CD4-positive, alpha-beta T cell (primary cell): ENCODE results near the gene COPG1. TPM values are rescaled to one million over a fixed set of nuclear protein-coding genes. Genes with fewer than 3 reads are reported as not detected.

Experiments used
- ATAC-seq: fragments of 200-7000 bp; cut with Tn5 transposase; one replicate; pipeline ENCODE4 v1.10.0; 2022; ENCODE audit warnings: mild to moderate bottlenecking; ENCODE audit not compliant: poor library complexity
- CTCF ChIA-PET: fragments of 350-600 bp; sonication (Branson Sonifier 250); formaldehyde crosslinking; loops from one replicate; lab custom pipeline; 2021; ENCODE audit warnings: antibody characterized with exemption, inconsistent platforms; lab: Charles Lee
- POLR2A ChIA-PET: fragments of 350-600 bp; sonication (Branson Sonifier 250); formaldehyde crosslinking; loops from one replicate; lab custom pipeline; 2021; ENCODE audit warnings: antibody characterized with exemption, inconsistent platforms; lab: Charles Lee
- DNase-seq, 14 experiments: peaks; one replicate each; pipeline ENCODE4 v3.0.0-alpha.2; 2013 to 2020; ENCODE audit warnings: mixed read lengths in 2 of 14
- H3K27ac ChIP-seq, 2 donors: one replicate each; pipeline versions ENCODE4 v1.5.1 to v1.7.0; 2013; ENCODE audit warnings: low read length in 2 of 2, low read depth in 1 of 2, mild to moderate bottlenecking in 1 of 2
- H3K27me3 ChIP-seq, 2 experiments: 1 replicate in 1 of 2; 2 replicates in 1 of 2; pipeline versions ENCODE4 v1.6.1 to v1.7.0; 2013; ENCODE audit warnings: low read length in 2 of 2, control low read depth in 1 of 2, mild to moderate bottlenecking in 1 of 2, moderate library complexity in 1 of 2; ENCODE audit not compliant: insufficient read depth in 2 of 2, control insufficient read depth in 1 of 2
- H3K36me3 ChIP-seq: one replicate; pipeline ENCODE4 v1.6.1; 2013; ENCODE audit warnings: low read length, control low read depth; ENCODE audit not compliant: insufficient read depth
- H3K4me1 ChIP-seq: one replicate; pipeline ENCODE4 v1.6.1; 2013; ENCODE audit warnings: low read length, control low read depth; ENCODE audit not compliant: insufficient read depth
- H3K4me3 ChIP-seq: one replicate; pipeline ENCODE4 v1.5.1; 2013; ENCODE audit warnings: mild to moderate bottlenecking, low read length, moderate library complexity
- H3K9me3 ChIP-seq, 2 experiments: 1 replicate in 1 of 2; 2 replicates in 1 of 2; pipeline versions ENCODE4 v1.6.1 to v1.7.0; 2013; ENCODE audit warnings: low read length in 2 of 2, mild to moderate bottlenecking in 2 of 2, control low read depth in 1 of 2, moderate library complexity in 1 of 2; ENCODE audit not compliant: control insufficient read depth in 1 of 2, insufficient read depth in 1 of 2
- H3K27ac Mint-ChIP-seq: one replicate; pipeline ENCODE4 v1.8.0; 2020; ENCODE audit warnings: mixed read lengths
- H3K27me3 Mint-ChIP-seq: one replicate; pipeline ENCODE4 v1.8.0; 2021; ENCODE audit warnings: mixed read lengths
- H3K36me3 Mint-ChIP-seq: one replicate; pipeline ENCODE4 v1.8.0; 2021; ENCODE audit warnings: low read depth, mixed read lengths
- H3K4me1 Mint-ChIP-seq: one replicate; pipeline ENCODE4 v1.8.0; 2021; ENCODE audit warnings: low read depth, mixed read lengths
- H3K4me3 Mint-ChIP-seq: one replicate; pipeline ENCODE4 v1.8.0; 2020; ENCODE audit warnings: mild to moderate bottlenecking, mixed read lengths
- H3K9me3 Mint-ChIP-seq: one replicate; pipeline ENCODE4 v1.8.0; 2020; ENCODE audit warnings: mixed read lengths
- intact Hi-C, 2 experiments: fragments of 100-400 bp; cut with DNase I in 1 of 2; cut with micrococcal nuclease in 1 of 2; formaldehyde crosslinking; loops; one replicate each; pipeline versions ENCODE4 v1.15.1 to v1.9.0; 2023 to 2025; cut with DNase I, micrococcal nuclease
- total RNA-seq, 174 experiments: library from RNA in 2 of 174; stranded (reverse) in 2 of 174; gene quantifications; one replicate each; pipeline ENCODE4 v1.2.3 and lab custom pipeline; 2021 to 2026
- TF ChIP-seq, protein P1 (sequence below): fragments of 200-600 bp; IDR thresholded peaks from one replicate; pipeline ENCODE4 v1.8.0; 2022; ENCODE audit warnings: antibody characterized with exemption, mild to moderate bottlenecking

COPG1 gene
- total RNA-seq, 2 experiments from 2014 or later, result 77.7 to 79.3 TPM

DNA sequence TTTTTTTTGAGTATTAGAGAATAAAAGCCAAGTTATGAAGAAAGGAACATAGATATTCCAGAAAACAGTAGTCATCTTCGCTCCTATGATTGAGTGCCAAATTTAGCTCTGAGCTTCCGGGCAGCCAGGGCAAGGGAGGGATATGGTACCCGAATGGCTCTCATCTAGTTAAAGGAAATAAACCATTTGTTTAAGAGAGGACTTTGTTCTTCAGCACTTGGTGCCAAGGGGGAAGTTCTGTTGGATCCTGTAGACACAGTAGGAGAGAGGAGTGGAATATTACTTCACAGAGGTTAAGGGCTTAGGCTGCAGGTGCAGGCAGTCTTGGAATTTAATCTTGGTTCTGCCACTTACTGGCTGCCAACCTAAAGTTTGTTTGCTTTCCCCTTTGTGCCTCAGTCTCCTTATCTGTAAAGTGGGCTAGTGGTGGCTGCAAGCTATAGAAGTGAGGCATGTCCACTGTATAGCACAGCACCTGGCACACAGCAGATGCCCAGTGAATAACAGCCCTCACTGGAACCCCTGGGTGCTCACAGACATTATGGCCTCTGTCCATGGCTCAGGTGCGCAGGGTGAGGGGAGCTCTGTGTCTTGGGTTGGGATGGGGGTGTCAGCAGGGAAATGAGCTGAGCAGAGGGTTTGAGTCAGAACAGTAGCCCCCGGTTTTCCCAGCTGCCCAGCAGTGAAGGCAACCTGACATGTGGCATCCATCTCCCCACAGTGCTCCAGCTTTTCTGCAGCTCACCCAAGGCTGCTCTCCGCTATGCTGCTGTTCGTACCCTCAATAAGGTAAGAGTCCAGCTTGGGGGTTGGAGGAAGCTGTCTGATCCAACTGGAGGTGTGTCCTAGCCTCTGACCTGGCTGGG lies 10.4 kb downstream of the COPG1 start:
- ChIA-PET CTCF (interaction anchor here (1.7 kb wide), 1 partner anchor 14 kb away, joined by 5 read pairs; no protein-coding TSS in a partner anchor), POLR2A (interaction anchor here (1.8 kb wide), 1 partner anchor 10 kb away, joined by 4 read pairs; no protein-coding TSS in a partner anchor)
- no peaks in the 10 kb centered on the region for H3K9me3 Mint-ChIP-seq
- H3K4me1 Mint-ChIP-seq, result no peaks in the 10 kb centered on the region
- H3K27me3 Mint-ChIP-seq, result no peaks in the 10 kb centered on the region
- ATAC-seq (no peak), DNase-seq (no peak)
- Histone ChIP-seq H3K4me1 (no peaks in the 10 kb centered on the region), H3K4me3 (no peak overlapping the region), H3K27ac (no peak overlapping the region), H3K9me3 (no peaks in the 10 kb centered on the region), H3K36me3 (peaks cover 93% of the 10 kb centered on the region), H3K27me3 (no peaks in the 10 kb centered on the region)
- TF ChIP-seq, protein P1, sequence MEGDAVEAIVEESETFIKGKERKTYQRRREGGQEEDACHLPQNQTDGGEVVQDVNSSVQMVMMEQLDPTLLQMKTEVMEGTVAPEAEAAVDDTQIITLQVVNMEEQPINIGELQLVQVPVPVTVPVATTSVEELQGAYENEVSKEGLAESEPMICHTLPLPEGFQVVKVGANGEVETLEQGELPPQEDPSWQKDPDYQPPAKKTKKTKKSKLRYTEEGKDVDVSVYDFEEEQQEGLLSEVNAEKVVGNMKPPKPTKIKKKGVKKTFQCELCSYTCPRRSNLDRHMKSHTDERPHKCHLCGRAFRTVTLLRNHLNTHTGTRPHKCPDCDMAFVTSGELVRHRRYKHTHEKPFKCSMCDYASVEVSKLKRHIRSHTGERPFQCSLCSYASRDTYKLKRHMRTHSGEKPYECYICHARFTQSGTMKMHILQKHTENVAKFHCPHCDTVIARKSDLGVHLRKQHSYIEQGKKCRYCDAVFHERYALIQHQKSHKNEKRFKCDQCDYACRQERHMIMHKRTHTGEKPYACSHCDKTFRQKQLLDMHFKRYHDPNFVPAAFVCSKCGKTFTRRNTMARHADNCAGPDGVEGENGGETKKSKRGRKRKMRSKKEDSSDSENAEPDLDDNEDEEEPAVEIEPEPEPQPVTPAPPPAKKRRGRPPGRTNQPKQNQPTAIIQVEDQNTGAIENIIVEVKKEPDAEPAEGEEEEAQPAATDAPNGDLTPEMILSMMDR, result no peak
- H3K4me3 Mint-ChIP-seq, result no peak overlapping the region
- H3K36me3 Mint-ChIP-seq, result peaks cover 93% of the 10 kb centered on the region
- intact Hi-C loops, result no loop called here
- H3K27ac Mint-ChIP-seq, result no peak overlapping the region

DNA sequence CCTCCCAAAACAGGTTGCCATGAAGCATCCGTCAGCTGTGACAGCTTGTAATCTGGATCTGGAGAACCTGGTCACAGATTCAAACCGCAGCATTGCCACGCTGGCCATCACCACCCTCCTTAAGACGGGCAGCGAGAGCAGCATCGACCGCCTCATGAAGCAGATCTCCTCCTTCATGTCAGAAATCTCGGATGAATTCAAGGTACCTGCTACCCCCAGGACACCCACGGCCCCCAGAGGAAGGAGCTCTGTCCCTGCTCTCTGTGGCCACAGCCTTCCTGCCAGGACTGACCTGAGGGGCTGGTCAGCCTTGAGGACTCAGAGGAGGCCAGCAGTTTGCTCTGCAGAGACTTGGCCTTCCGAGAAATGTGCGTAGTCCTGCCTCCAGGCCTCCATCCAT lies 11.2 kb downstream of the COPG1 start:
- TF ChIP-seq, protein P1, result no peak
- Mint-ChIP-seq H3K27me3 (no peaks in the 10 kb centered on the region), H3K27ac (no peak overlapping the region), H3K36me3 (peaks cover 91% of the 10 kb centered on the region), H3K9me3 (no peaks in the 10 kb centered on the region), H3K4me1 (no peaks in the 10 kb centered on the region), H3K4me3 (no peak overlapping the region)
- no peak overlapping the region for H3K4me3 ChIP-seq
- DNase-seq, result no peak
- no peaks in the 10 kb centered on the region for H3K27me3 ChIP-seq
- no peak for ATAC-seq
- ChIA-PET POLR2A (interaction anchor here (1.8 kb wide), 1 partner anchor 9 kb away, joined by 4 read pairs; no protein-coding TSS in a partner anchor), CTCF (interaction anchor here (1.7 kb wide), 1 partner anchor 15 kb away, joined by 5 read pairs; no protein-coding TSS in a partner anchor)
- H3K27ac ChIP-seq, result no peak overlapping the region
- no peaks in the 10 kb centered on the region for H3K4me1 ChIP-seq
- H3K36me3 ChIP-seq, result peaks cover 92% of the 10 kb centered on the region
- intact Hi-C loops, result no loop called here
- no peaks in the 10 kb centered on the region for H3K9me3 ChIP-seq

GRCh38 chr3:129261894-129262293 lies 12.5 kb downstream of the COPG1 start:
- ChIA-PET POLR2A (interaction anchor here (0.7 to 1.8 kb wide), 2 partner anchors 8 to 394 kb away, joined by 3 to 4 read pairs; no protein-coding TSS in a partner anchor), CTCF (no interaction called here)
- Histone ChIP-seq H3K9me3 (no peaks in the 10 kb centered on the region), H3K36me3 (peaks cover 91% of the 10 kb centered on the region), H3K27me3 (no peaks in the 10 kb centered on the region), H3K4me1 (no peaks in the 10 kb centered on the region), H3K27ac (no peak overlapping the region), H3K4me3 (no peak overlapping the region)
- peaks cover 91% of the 10 kb centered on the region for H3K36me3 Mint-ChIP-seq
- H3K4me1 Mint-ChIP-seq, result no peaks in the 10 kb centered on the region
- ATAC-seq, result no peak
- DNase-seq, result no peak
- no peaks in the 10 kb centered on the region for H3K27me3 Mint-ChIP-seq
- H3K4me3 Mint-ChIP-seq, result no peak overlapping the region
- H3K27ac Mint-ChIP-seq, result no peak overlapping the region
- intact Hi-C loops, result no loop called here
- TF ChIP-seq, protein P1, result no peak
- H3K9me3 Mint-ChIP-seq, result no peaks in the 10 kb centered on the region
